HCT116 (cell line): ENCODE measurements around the gene DCDC2C. TPM values are rescaled to one million over a fixed set of nuclear protein-coding genes. Genes with fewer than 3 reads are reported as not detected.
A peak's percentile ranks its signal among the peaks of the same experiment; 100 is the strongest.

Experiments
- ATAC-seq: fragments of 200-7000 bp; cut with Tn5 transposase; 2 replicates; pipeline ENCODE4 v1.9.1; 2020; ENCODE audit warnings: mild to moderate bottlenecking, moderate library complexity
- BruUV-seq: library from RNA; stranded (reverse); fragments of 400-500 nt; replicated peaks from 2 replicates; lab custom pipeline; 2021; lab: Mats Ljungman, UMichigan
- CTCF ChIA-PET: fragments of 300-600 bp; sonication (Branson Sonifier 250); formaldehyde crosslinking; loops from one replicate; lab custom pipeline; 2021; ENCODE audit warnings: antibody characterized with exemption; lab: Charles Lee
- POLR2A ChIA-PET: fragments of 300-600, 350-600 bp; sonication (Branson Sonifier 250); formaldehyde crosslinking; loops from one replicate; lab custom pipeline; 2021; ENCODE audit warnings: antibody characterized with exemption; lab: Charles Lee
- RAD21 ChIA-PET, 2 experiments: fragments of 300-600 bp; sonication (Branson Sonifier 250); formaldehyde crosslinking; loops; one replicate each; lab custom pipeline; 2023; ENCODE audit warnings: low total read pairs in 2 of 2; ENCODE audit not compliant: uncharacterized antibody in 2 of 2, unreplicated experiment in 2 of 2, low non-redundant PET in 1 of 2; lab: Charles Lee
- DNase-seq: peaks from one replicate; pipeline ENCODE4 v3.0.0-alpha.2; 2010; ENCODE audit warnings: low read depth, low spot score
- H2AFZ ChIP-seq: fragments of 200-600 bp; shearing (Covaris generic), sonication (generic); 2 replicates; pipeline ENCODE4 v1.6.1; 2017; ENCODE audit warnings: low read depth, mixed run types, mixed read lengths, antibody characterized with exemption, low read length; ENCODE audit not compliant: poor library complexity, severe bottlenecking
- H3K27ac ChIP-seq: 2 replicates; pipeline ENCODE4 v1.5.1; 2012; ENCODE audit warnings: low read depth, low read length
- H3K27me3 ChIP-seq: fragments of 200-600 bp; sonication (generic); 2 replicates; pipeline ENCODE4 v1.6.1; 2016; ENCODE audit warnings: mixed run types, low read length, mixed read lengths; ENCODE audit not compliant: insufficient read depth
- H3K36me3 ChIP-seq, 2 experiments: fragments of 200-500 bp in 1 of 2; fragments of 200-600 bp in 1 of 2; sonication (Bioruptor generic) in 1 of 2; sonication (generic) in 1 of 2; 2 replicates each; pipeline versions ENCODE4 v1.5.1 to v1.6.1; 2014 to 2016; ENCODE audit warnings: low read length in 2 of 2, inconsistent platforms in 1 of 2, mixed read lengths in 1 of 2, mixed run types in 1 of 2; ENCODE audit not compliant: insufficient read depth in 2 of 2, control insufficient read depth in 1 of 2
- H3K4me1 ChIP-seq, 2 experiments: fragments of 200-600 bp in 1 of 2; sonication (generic) in 1 of 2; 2 replicates each; pipeline versions ENCODE4 v1.5.1 to v1.6.1; 2012 to 2017; ENCODE audit warnings: low read length in 2 of 2, inconsistent platforms in 1 of 2, mild to moderate bottlenecking in 1 of 2, mixed read lengths in 1 of 2, mixed run types in 1 of 2, moderate library complexity in 1 of 2; ENCODE audit not compliant: insufficient read depth in 2 of 2, control insufficient read depth in 1 of 2
- H3K4me2 ChIP-seq: fragments of 200-600 bp; sonication (generic); 2 replicates; pipeline ENCODE4 v1.6.1; 2017; ENCODE audit warnings: mixed run types, low read length, mixed read lengths
- H3K4me3 ChIP-seq, 2 experiments: fragments of 200-600 bp in 1 of 2; sonication (generic) in 1 of 2; replicated peaks in 1 of 2; 2 replicates each; pipeline ENCODE4 v1.5.1; 2011 to 2016; ENCODE audit warnings: low read length in 2 of 2, control low read depth in 1 of 2, low read depth in 1 of 2, mild to moderate bottlenecking in 1 of 2, mixed read lengths in 1 of 2, mixed run types in 1 of 2
- H3K79me2 ChIP-seq: fragments of 200-600 bp; sonication (generic); 2 replicates; pipeline ENCODE4 v1.6.1; 2017; ENCODE audit warnings: mild to moderate bottlenecking, mixed run types, low read length, moderate library complexity, mixed read lengths; ENCODE audit not compliant: insufficient read depth
- H3K9ac ChIP-seq: fragments of 200-600 bp; sonication (generic); 2 replicates; pipeline ENCODE4 v1.6.1; 2016; ENCODE audit warnings: low read length, mixed read lengths
- H3K9me2 ChIP-seq: fragments of 200-600 bp; sonication (generic), shearing (Covaris generic); 2 replicates; pipeline ENCODE4 v1.6.1; 2017; ENCODE audit warnings: mixed run types, mild to moderate bottlenecking, moderate library complexity; ENCODE audit not compliant: insufficient read depth
- H3K9me3 ChIP-seq, 2 experiments: fragments of 200-500 bp in 1 of 2; fragments of 200-600 bp in 1 of 2; sonication (Bioruptor generic) in 1 of 2; sonication (generic) in 1 of 2; 2 replicates each; pipeline ENCODE4 v1.6.1; 2014 to 2017; ENCODE audit warnings: low read length in 2 of 2, mixed read lengths in 2 of 2, inconsistent platforms in 1 of 2, low read depth in 1 of 2, mild to moderate bottlenecking in 1 of 2, mixed run types in 1 of 2, moderate library complexity in 1 of 2; ENCODE audit not compliant: control insufficient read depth in 1 of 2, insufficient read depth in 1 of 2
- H4K20me1 ChIP-seq: fragments of 200-600 bp; sonication (generic), shearing (Covaris generic); 2 replicates; pipeline ENCODE4 v1.6.1; 2017; ENCODE audit warnings: mixed run types, mild to moderate bottlenecking, moderate library complexity; ENCODE audit not compliant: insufficient read depth
- CEBPB ChIP-seq: IDR thresholded peaks from 2 replicates; pipeline ENCODE4 v1.6.1; 2012; ENCODE audit warnings: low read depth
- FOSL1 ChIP-seq: IDR thresholded peaks from 2 replicates; pipeline ENCODE4 v1.6.1; 2012; ENCODE audit warnings: low read depth
- JUND ChIP-seq: IDR thresholded peaks from 2 replicates; pipeline ENCODE4 v1.6.1; 2012
- POLR2A ChIP-seq: IDR thresholded peaks from 2 replicates; pipeline ENCODE4 v1.7.0; 2011; ENCODE audit warnings: borderline replicate concordance; ENCODE audit not compliant: insufficient read depth, insufficient read length; ENCODE audit errors: extremely low read depth
- SP1 ChIP-seq: IDR thresholded peaks from 2 replicates; pipeline ENCODE4 v1.6.1; 2012; ENCODE audit warnings: low read depth
- YY1 ChIP-seq: IDR thresholded peaks from 2 replicates; pipeline ENCODE4 v1.6.1; 2011; ENCODE audit warnings: low read length, low read depth, moderate library complexity, mild to moderate bottlenecking; ENCODE audit not compliant: insufficient replicate concordance; ENCODE audit errors: extremely low read depth
- ZFX ChIP-seq: fragments of 450-650 bp; IDR thresholded peaks from 2 replicates; pipeline ENCODE4 v1.6.1; 2017
- ZNF274 ChIP-seq: fragments of 200-500 bp; sonication (Bioruptor generic); IDR thresholded peaks from 2 replicates; pipeline ENCODE4 v1.6.1; 2014; ENCODE audit warnings: mild to moderate bottlenecking, low read depth, low read length, inconsistent platforms
- intact Hi-C: fragments of 100-400 bp; cut with micrococcal nuclease; formaldehyde crosslinking; loops from 2 replicates; pipeline ENCODE4 v1.10.0; 2022
- total RNA-seq: library from RNA; stranded (reverse); gene quantifications from one replicate; pipeline ENCODE4 v1.2.1, GENCODE V29; 2021; ENCODE audit not compliant: unreplicated experiment

The DCDC2C gene
- total RNA-seq, 1 experiment from 2014 or later = not detected

DNA sequence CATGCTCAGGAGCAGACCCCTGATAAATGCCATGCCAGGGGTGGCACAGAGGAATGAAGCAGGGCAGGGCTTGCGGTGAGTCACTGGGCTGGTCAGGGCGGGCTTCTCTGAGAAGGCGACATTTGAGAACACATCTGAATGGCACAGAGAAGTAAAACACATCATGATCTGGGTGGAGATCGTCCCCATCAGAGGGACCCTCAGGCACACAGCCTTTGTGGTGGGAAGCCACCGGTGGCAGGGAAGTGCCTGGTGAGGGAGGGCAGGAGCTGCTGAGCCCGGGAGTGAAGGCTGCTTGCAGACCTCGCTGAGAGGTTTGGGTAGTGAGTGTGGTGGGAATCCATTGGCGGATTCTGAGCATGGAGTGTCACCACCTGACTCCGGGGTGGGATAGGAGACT, 44.5 kb downstream of the DCDC2C start:
- Histone ChIP-seq H4K20me1 (no peaks in the 10 kb centered on the region), H3K9me3 (no peaks in the 10 kb centered on the region), H3K4me3 (no peak overlapping the region), H3K27ac (no peak overlapping the region), H3K4me2 (peak overlapping the region; percentile 30; the same call in 1 of the 2 replicates), H3K9ac (no peak overlapping the region), H3K27me3 (peaks cover 27% of the 10 kb centered on the region), H3K4me1 (peaks cover 0 to 8% of the 10 kb centered on the region in 2 experiments; a peak in 2 of 4 replicates), H3K9me2 (no peaks in the 10 kb centered on the region), H3K79me2 (no peaks in the 10 kb centered on the region), H2AFZ (no peak overlapping the region), H3K36me3 (no peaks in the 10 kb centered on the region)
- intact Hi-C loops = no loop called here
- TF ChIP-seq POLR2A (no peak), CEBPB (no peak)
- ChIA-PET POLR2A (no interaction called here), RAD21 (no interaction called here), CTCF (no interaction called here)
- ATAC-seq (peak; percentile 47; the same call in 1 of the 2 replicates), DNase-seq (no peak)
- BruUV-seq = no TSS peak

DNA sequence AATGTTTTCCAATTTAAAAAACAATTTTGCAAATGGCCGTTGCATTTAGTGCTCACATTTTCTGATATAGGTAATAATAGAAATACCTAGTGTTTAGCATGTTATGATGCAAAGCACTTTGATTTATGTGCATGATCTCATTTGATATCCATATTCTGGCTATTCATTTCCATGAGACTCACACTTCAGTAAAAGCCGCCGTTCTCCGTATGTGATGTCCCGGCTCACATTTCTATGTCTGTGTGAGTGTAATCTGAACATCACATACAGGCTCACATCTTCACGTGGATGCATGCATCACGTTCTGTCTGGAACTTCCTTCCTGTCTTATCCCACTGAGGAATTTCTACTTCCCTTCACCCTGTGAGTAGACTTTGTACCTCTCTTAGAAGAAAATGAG, 45.8 kb downstream of the DCDC2C start:
- Histone ChIP-seq H3K9ac (no peak overlapping the region), H3K79me2 (no peaks in the 10 kb centered on the region), H3K9me3 (no peaks in the 10 kb centered on the region), H3K9me2 (no peaks in the 10 kb centered on the region), H3K4me2 (no peak overlapping the region), H3K4me3 (no peak overlapping the region), H4K20me1 (no peaks in the 10 kb centered on the region), H3K27me3 (peaks cover 39% of the 10 kb centered on the region), H3K36me3 (no peaks in the 10 kb centered on the region), H3K27ac (no peak overlapping the region), H3K4me1 (peaks cover 0 to 8% of the 10 kb centered on the region in 2 experiments; a peak in 2 of 4 replicates), H2AFZ (no peak overlapping the region)
- ChIA-PET POLR2A (no interaction called here), CTCF (interaction anchor here (1.2 to 1.5 kb wide), 2 partner anchors 21 to 32 kb away, joined by 3 read pairs; no protein-coding TSS in a partner anchor), RAD21 (no interaction called here)
- no TSS peak for BruUV-seq
- no peak for ATAC-seq
- TF ChIP-seq JUND = no peak
- no peak for TF ChIP-seq ZNF274
- no peak for TF ChIP-seq ZFX
- no peak for TF ChIP-seq FOSL1
- no peak for TF ChIP-seq YY1
- TF ChIP-seq SP1 = no peak
- intact Hi-C loops = no loop called here
- DNase-seq = no peak
